IMR-90 (cell line): ENCODE measurements around the gene COX6A2. TPM values are rescaled to one million over a fixed set of nuclear protein-coding genes. Genes with fewer than 3 reads are reported as not detected.

ENCODE experiments used
- ATAC-seq: fragments of 200-7000 bp; cut with Tn5 transposase; 2 replicates; pipeline ENCODE4 v1.9.1; 2020; ENCODE audit warnings: low read depth, mild to moderate bottlenecking, moderate library complexity
- BruUV-seq: library from RNA; stranded (reverse); fragments of 400-500 nt; replicated peaks from 2 replicates; lab custom pipeline; 2021; lab: Mats Ljungman, UMichigan
- CTCF ChIA-PET: fragments of 300-600 bp; formaldehyde crosslinking; extraction: SDS; loops from one replicate; lab custom pipeline; 2021; ENCODE audit warnings: antibody characterized with exemption; lab: Yijun Ruan, JAX
- POLR2A ChIA-PET: fragments of 300-600 bp; sonication (Branson Sonifier 250); formaldehyde crosslinking; loops from one replicate; lab custom pipeline; 2022; ENCODE audit warnings: antibody characterized with exemption; ENCODE audit not compliant: unreplicated experiment; lab: Charles Lee
- DNase-seq: peaks from one replicate; pipeline ENCODE4 v3.0.0; 2013
- H2AFZ ChIP-seq: replicated peaks from 2 replicates; pipeline ENCODE3; 2013; ENCODE audit warnings: low read length, mild to moderate bottlenecking; ENCODE audit not compliant: poor library complexity
- H2AK5ac ChIP-seq: 2 replicates; pipeline ENCODE4 v1.6.1; 2013; ENCODE audit warnings: low read depth, low read length, inconsistent platforms
- H2AK9ac ChIP-seq: replicated peaks from 2 replicates; pipeline ENCODE3; 2013; ENCODE audit warnings: mild to moderate bottlenecking, low read depth, low read length, moderate library complexity; ENCODE audit not compliant: poor library complexity
- H2BK120ac ChIP-seq: 2 replicates; pipeline ENCODE4 v1.6.1; 2013; ENCODE audit warnings: low read depth, low read length, inconsistent platforms
- H2BK15ac ChIP-seq: 3 replicates; pipeline ENCODE4 v1.6.1; 2013; ENCODE audit warnings: low read depth, low read length, inconsistent platforms
- H2BK20ac ChIP-seq: 2 replicates; pipeline ENCODE4 v1.6.1; 2013; ENCODE audit warnings: low read depth, mild to moderate bottlenecking, inconsistent platforms, low read length, moderate library complexity
- H2BK5ac ChIP-seq: 2 replicates; pipeline ENCODE4 v1.6.1; 2013; ENCODE audit warnings: mild to moderate bottlenecking, low read depth, low read length, inconsistent platforms; ENCODE audit not compliant: poor library complexity, severe bottlenecking
- H3K14ac ChIP-seq: replicated peaks from 2 replicates; pipeline ENCODE4 v1.6.1; 2013; ENCODE audit warnings: low read depth, low read length, inconsistent platforms
- H3K18ac ChIP-seq: 2 replicates; pipeline ENCODE4 v1.6.1; 2013; ENCODE audit warnings: low read depth, low read length, control low read depth
- H3K23ac ChIP-seq: 2 replicates; pipeline ENCODE4 v1.6.1; 2013; ENCODE audit warnings: low read depth, low read length, inconsistent platforms
- H3K27ac ChIP-seq: 2 replicates; pipeline ENCODE4 v1.5.1; 2013; ENCODE audit warnings: mild to moderate bottlenecking, control low read depth, low read length; ENCODE audit not compliant: insufficient read depth
- H3K27me3 ChIP-seq: 2 replicates; pipeline ENCODE4 v1.6.1; 2013; ENCODE audit warnings: low read length; ENCODE audit not compliant: control insufficient read depth, insufficient read depth
- H3K36me3 ChIP-seq: 2 replicates; pipeline ENCODE4 v1.6.1; 2013; ENCODE audit warnings: low read length, mixed read lengths; ENCODE audit not compliant: control insufficient read depth, insufficient read depth
- H3K4ac ChIP-seq: 2 replicates; pipeline ENCODE4 v1.6.1; 2013; ENCODE audit warnings: low read depth, low read length, inconsistent platforms
- H3K4me1 ChIP-seq: 2 replicates; pipeline ENCODE4 v1.6.1; 2013; ENCODE audit warnings: low read length, mixed read lengths; ENCODE audit not compliant: control insufficient read depth, insufficient read depth
- H3K4me2 ChIP-seq: 2 replicates; pipeline ENCODE4 v1.6.1; 2013; ENCODE audit warnings: low read depth, mild to moderate bottlenecking, control low read depth, low read length, moderate library complexity
- H3K4me3 ChIP-seq: 2 replicates; pipeline ENCODE4 v1.5.1; 2013; ENCODE audit warnings: low read depth, mild to moderate bottlenecking, control low read depth, low read length, moderate library complexity; ENCODE audit not compliant: insufficient read depth
- H3K56ac ChIP-seq: 2 replicates; pipeline ENCODE4 v1.6.1; 2013; ENCODE audit warnings: low read length, inconsistent platforms; ENCODE audit not compliant: insufficient read depth; ENCODE audit errors: extremely low read depth
- H3K79me1 ChIP-seq, 2 experiments: 2 replicates each; pipeline ENCODE4 v1.6.1; 2013; ENCODE audit warnings: low read length in 2 of 2, inconsistent platforms in 1 of 2, low read depth in 1 of 2
- H3K9ac ChIP-seq: 2 replicates; pipeline ENCODE4 v1.6.1; 2013; ENCODE audit warnings: low read depth, low read length, control low read depth
- H3K9me1 ChIP-seq: 2 replicates; pipeline ENCODE4 v1.6.1; 2013; ENCODE audit warnings: low read length, inconsistent platforms; ENCODE audit not compliant: insufficient read depth
- H3K9me3 ChIP-seq: 2 replicates; pipeline ENCODE4 v1.6.1; 2013; ENCODE audit warnings: low read length; ENCODE audit not compliant: control insufficient read depth, insufficient read depth
- H4K20me1 ChIP-seq: 2 replicates; pipeline ENCODE4 v1.6.1; 2013; ENCODE audit warnings: low read length, inconsistent platforms; ENCODE audit not compliant: insufficient read depth
- H4K5ac ChIP-seq: 2 replicates; pipeline ENCODE4 v1.6.1; 2013; ENCODE audit warnings: mild to moderate bottlenecking, low read depth, low read length, control low read depth
- H4K8ac ChIP-seq, 2 experiments: 2 replicates each; pipeline ENCODE4 v1.6.1; 2013; ENCODE audit warnings: low read depth in 2 of 2, low read length in 2 of 2, control low read depth in 1 of 2, inconsistent platforms in 1 of 2
- H4K91ac ChIP-seq: 2 replicates; pipeline ENCODE4 v1.6.1; 2013; ENCODE audit warnings: low read depth, low read length, inconsistent platforms; ENCODE audit not compliant: insufficient read depth
- CHD1 ChIP-seq: IDR thresholded peaks from 2 replicates; pipeline ENCODE4 v1.6.1; 2012; ENCODE audit warnings: low read depth, low read length, improper control_type of control experiment
- FOS ChIP-seq: fragments of 150-350 bp; IDR thresholded peaks from 2 replicates; pipeline ENCODE4 v1.6.1; 2016; ENCODE audit warnings: low read depth, low read length
- WGBS, 2 experiments: methylation state at CpG; one replicate each; pipeline versions ENCODE4 v1.1.5 to v1.1.7; 2013; ENCODE audit warnings: missing lambda C conversion rate in 2 of 2; ENCODE audit not compliant: insufficient read length in 1 of 2; ENCODE audit errors: extremely low coverage in 2 of 2; 5-methylcytosine and 5-hydroxymethylcytosine counted together
- dilution Hi-C: fragments of 300-500 bp; cut with HindIII; formaldehyde crosslinking; loops from one replicate; pipeline ENCODE4 v1.14.3; 2018; ENCODE audit warnings: low sequenced_read_pairs; ENCODE audit not compliant: unreplicated experiment
- in situ Hi-C: fragments of 300-500 bp; cut with MboI; formaldehyde crosslinking; loops from 3 replicates; pipeline ENCODE4 v1.14.3; 2019; ENCODE audit warnings: low sequenced_read_pairs, inconsistent platforms, mixed read lengths
- intact Hi-C: fragments of 100-400 bp; cut with micrococcal nuclease; formaldehyde crosslinking; loops from 2 replicates; pipeline ENCODE4 v1.10.0; 2022
- polyA plus RNA-seq, 3 experiments: library from polyadenylated mRNA; depleted of rRNA; stranded (reverse); fragments of >200 nt; gene quantifications; 2 replicates each; pipeline ENCODE4 v1.2.3, GENCODE V29; 2012; ENCODE audit warnings: low replicate concordance in 1 of 3
- total RNA-seq: library from RNA; depleted of rRNA; stranded (reverse); fragments of >200 nt; gene quantifications from 2 replicates; pipeline ENCODE4 v1.2.3, GENCODE V29; 2012
- TF ChIP-seq, protein P1 (sequence below): conservative IDR thresholded peaks from 2 replicates; pipeline ENCODE4 v1.5.1; 2012; ENCODE audit warnings: mild to moderate bottlenecking, low read depth, low read length, improper control_type of control experiment

The COX6A2 gene
- total and polyA plus RNA-seq, 2 of the 4 experiments (the other 2 are of a cell fraction) = not detected

DNA sequence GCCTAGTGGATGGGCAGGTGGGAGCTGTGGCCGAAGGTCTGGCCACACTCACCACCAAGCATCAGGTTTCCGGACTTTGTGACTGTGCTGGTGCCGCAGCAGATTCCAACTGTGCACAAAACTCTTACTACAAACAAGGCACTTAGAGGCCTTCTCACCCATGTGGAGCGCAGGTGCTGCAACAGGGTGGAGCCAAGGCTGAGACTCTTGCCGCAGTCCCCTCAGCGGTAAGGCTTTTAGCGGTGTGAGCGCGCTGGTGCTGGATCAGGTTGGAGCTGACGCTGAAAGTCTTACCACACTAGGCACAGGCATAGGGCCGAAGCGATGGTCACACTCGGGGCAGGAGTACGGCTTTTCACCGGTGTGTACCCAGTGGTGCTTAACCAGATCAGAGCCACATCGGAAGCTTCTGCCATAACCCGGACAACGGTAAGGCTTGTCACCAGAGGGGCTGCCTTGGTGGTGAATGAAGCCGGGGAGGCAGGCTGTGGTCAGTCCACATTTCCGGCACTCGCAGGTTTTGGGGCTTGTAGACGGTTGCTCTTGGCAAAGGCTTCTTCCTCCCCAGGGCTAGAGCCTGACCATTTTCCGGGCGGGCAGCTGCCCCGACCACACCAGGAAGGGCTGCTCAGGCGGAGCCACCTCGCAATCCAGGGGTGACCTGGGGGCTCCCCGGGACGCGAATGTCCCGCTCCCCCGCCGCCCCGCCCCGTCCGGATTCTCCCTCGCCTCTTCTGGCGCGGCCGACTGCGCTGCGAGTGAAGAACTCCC is 30.1 kb upstream of the COX6A2 start:
- no peaks in the 10 kb centered on the region for H3K27me3 ChIP-seq
- TF ChIP-seq CHD1 = 0 out of 2 replicates have a peak, but pooled peaks have one; percentile 29
- TF ChIP-seq FOS = no peak
- TF ChIP-seq, protein P1, sequence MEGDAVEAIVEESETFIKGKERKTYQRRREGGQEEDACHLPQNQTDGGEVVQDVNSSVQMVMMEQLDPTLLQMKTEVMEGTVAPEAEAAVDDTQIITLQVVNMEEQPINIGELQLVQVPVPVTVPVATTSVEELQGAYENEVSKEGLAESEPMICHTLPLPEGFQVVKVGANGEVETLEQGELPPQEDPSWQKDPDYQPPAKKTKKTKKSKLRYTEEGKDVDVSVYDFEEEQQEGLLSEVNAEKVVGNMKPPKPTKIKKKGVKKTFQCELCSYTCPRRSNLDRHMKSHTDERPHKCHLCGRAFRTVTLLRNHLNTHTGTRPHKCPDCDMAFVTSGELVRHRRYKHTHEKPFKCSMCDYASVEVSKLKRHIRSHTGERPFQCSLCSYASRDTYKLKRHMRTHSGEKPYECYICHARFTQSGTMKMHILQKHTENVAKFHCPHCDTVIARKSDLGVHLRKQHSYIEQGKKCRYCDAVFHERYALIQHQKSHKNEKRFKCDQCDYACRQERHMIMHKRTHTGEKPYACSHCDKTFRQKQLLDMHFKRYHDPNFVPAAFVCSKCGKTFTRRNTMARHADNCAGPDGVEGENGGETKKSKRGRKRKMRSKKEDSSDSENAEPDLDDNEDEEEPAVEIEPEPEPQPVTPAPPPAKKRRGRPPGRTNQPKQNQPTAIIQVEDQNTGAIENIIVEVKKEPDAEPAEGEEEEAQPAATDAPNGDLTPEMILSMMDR = 0 out of 2 replicates have a peak, but pooled peaks have one; percentile 24
- peak overlapping the region; percentile 88 for H4K91ac ChIP-seq
- peaks cover 23% of the 10 kb centered on the region for H3K9me1 ChIP-seq
- peak overlapping the region; percentile 81 for H2AK5ac ChIP-seq
- CTCF ChIA-PET = interaction anchor here (0.6 kb wide), 1 partner anchor 671 kb away, joined by 3 read pairs; no protein-coding TSS in a partner anchor
- H2BK15ac ChIP-seq = no peak overlapping the region
- BruUV-seq = TSS peak; percentile 18
- H3K4ac ChIP-seq = peak overlapping the region; percentile 91
- H3K79me1 ChIP-seq = peaks cover 19 to 63% of the 10 kb centered on the region in 2 experiments
- H3K23ac ChIP-seq = peak overlapping the region; percentile 89
- H2AK9ac ChIP-seq = peak overlapping the region; percentile 100
- peak overlapping the region; percentile 55 for H3K4me3 ChIP-seq
- peak; percentile 45 for DNase-seq
- peak overlapping the region; percentile 2 to 83; a peak in 2 of 4 replicates for H4K8ac ChIP-seq
- H4K20me1 ChIP-seq = peaks cover 38% of the 10 kb centered on the region
- intact Hi-C loops = loop anchor here (2.0 kb wide), 1 partner anchor 411 kb away; no protein-coding TSS in a partner anchor
- H2BK5ac ChIP-seq = peak overlapping the region; percentile 60
- H3K9me3 ChIP-seq = no peaks in the 10 kb centered on the region
- H2BK20ac ChIP-seq = no peak overlapping the region
- dilution Hi-C loops = no loop called here
- peak overlapping the region; percentile 52; the same call in 1 of the 2 replicates for H2BK120ac ChIP-seq
- H4K5ac ChIP-seq = peak overlapping the region; percentile 32
- peaks cover 4% of the 10 kb centered on the region for H3K36me3 ChIP-seq
- peak overlapping the region; percentile 86 for H3K56ac ChIP-seq
- no peak overlapping the region; the same call in 1 of the 2 replicates for H3K18ac ChIP-seq
- POLR2A ChIA-PET = no interaction called here
- H3K14ac ChIP-seq = peak overlapping the region; percentile 93
- 2% methylated on average over 34 of the region's 42 CpGs; no CpG with 5 or more reads in 1 of the 2 experiments for WGBS, 2 experiments
- no peak; the same call in 1 of the 2 replicates for ATAC-seq
- peak overlapping the region; percentile 90 for H3K27ac ChIP-seq
- peak overlapping the region; percentile 93 for H3K4me2 ChIP-seq
- peak overlapping the region; percentile 96 for H2AFZ ChIP-seq
- peak overlapping the region; percentile 79 for H3K9ac ChIP-seq
- in situ Hi-C loops = loop anchor here (25.0 kb wide), 1 partner anchor 404 kb away; the partner anchor contains the start of gene ZNF267
- H3K4me1 ChIP-seq = peaks cover 17% of the 10 kb centered on the region
